Transverse colon (tissue), 4 donors: ENCODE results near the gene SF3B6.

Source experiments
- EP300 ChIP-seq: sonication (generic); formaldehyde crosslinking; IDR thresholded peaks from one replicate; pipeline ENCODE4 v1.6.1; 2017; ENCODE audit warnings: antibody characterized with exemption, low read depth
- POLR2A ChIP-seq: fragments of 450-650 bp; IDR thresholded peaks from one replicate; pipeline ENCODE4 v1.6.1; 2016; ENCODE audit warnings: antibody characterized with exemption, mild to moderate bottlenecking, moderate library complexity
- POLR2AphosphoS5 ChIP-seq, 3 donors: sonication (generic); formaldehyde crosslinking; IDR thresholded peaks; one replicate each; pipeline ENCODE4 v1.6.1; 2016; ENCODE audit warnings: antibody characterized with exemption in 3 of 3
- TF ChIP-seq, protein P1 (sequence below), 5 experiments: fragments of 200-600 bp in 3 of 5; fragments of 450-650 bp in 2 of 5; sonication (generic) in 3 of 5; IDR thresholded peaks; 1 replicate in 2 of 5; 2 replicates in 3 of 5; pipeline ENCODE4 v1.5.1; 2016 to 2017; ENCODE audit warnings: antibody characterized with exemption in 5 of 5, inconsistent platforms in 3 of 5, mild to moderate bottlenecking in 2 of 5, moderate library complexity in 1 of 5

DNA sequence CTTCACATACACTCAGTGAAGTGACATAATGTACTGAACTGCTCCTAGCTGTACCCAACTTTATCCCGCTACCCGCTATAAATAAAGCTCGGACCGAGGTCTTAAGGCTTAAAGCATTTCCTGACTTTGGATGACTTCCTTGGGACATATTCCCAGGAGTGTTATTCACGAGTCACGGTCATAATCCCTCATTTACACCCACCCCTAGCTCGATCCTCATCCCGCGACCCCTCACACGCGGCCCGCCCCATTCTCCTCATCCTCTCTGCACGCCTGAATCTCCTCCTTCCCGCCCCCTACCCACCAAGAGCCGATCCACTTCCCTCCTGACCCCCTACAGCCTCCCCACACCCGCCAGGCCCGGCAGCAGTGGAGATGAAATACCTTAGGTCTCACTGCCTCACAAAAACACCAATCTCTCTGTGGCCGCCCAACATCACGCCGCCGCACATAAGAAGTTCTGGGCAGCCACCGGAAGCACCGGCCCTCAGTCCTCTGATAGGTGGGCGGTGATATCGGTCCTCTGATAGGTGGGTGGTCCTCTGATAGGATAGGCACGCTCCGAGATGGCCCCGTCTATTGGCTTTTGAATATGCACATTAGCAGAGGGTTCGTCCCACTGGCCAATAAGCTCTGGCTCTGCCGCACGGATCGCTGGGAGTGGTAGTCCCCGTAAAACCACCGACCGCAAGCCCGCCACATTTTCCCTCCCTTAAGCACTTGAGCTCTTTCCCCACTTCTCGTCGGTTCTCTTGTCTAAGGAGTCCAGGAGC lies 29.0 kb downstream of the SF3B6 start, which contains the start of gene WDCP:
- TF ChIP-seq POLR2AphosphoS5 (IDR thresholded peaks at IDR 0.05) (peak; percentile 78 to 86 (median 82)), POLR2A (peak; percentile 80), EP300 (no peak)
- TF ChIP-seq, protein P1, sequence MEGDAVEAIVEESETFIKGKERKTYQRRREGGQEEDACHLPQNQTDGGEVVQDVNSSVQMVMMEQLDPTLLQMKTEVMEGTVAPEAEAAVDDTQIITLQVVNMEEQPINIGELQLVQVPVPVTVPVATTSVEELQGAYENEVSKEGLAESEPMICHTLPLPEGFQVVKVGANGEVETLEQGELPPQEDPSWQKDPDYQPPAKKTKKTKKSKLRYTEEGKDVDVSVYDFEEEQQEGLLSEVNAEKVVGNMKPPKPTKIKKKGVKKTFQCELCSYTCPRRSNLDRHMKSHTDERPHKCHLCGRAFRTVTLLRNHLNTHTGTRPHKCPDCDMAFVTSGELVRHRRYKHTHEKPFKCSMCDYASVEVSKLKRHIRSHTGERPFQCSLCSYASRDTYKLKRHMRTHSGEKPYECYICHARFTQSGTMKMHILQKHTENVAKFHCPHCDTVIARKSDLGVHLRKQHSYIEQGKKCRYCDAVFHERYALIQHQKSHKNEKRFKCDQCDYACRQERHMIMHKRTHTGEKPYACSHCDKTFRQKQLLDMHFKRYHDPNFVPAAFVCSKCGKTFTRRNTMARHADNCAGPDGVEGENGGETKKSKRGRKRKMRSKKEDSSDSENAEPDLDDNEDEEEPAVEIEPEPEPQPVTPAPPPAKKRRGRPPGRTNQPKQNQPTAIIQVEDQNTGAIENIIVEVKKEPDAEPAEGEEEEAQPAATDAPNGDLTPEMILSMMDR (IDR thresholded peaks at IDR 0.05), result no peak
